ENCODE results near the gene RXRA.

DNA sequence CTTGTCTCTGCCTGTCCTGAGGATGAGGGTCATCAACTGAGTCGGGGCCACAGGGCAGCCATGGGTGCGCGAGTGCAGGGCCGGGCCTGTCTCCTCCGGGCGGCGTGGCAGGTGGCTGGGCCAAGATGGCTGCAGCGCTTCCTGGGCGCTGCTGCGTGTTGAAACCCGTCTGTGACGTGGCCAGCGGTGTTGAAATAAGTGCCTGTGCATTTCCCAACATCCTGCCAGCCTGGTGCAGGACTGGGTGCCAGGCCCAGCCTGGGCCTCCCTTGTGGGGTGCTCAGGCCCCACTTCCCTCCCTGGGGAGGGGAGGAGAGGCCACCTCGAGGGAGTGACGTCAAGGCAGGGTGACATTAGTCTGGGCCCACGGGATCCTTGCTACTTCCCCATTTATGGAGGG lies 45.5 kb downstream of the RXRA start:
- TF ChIP-seq REPIN1 (tag by site-specific recombination; IDR thresholded peaks at IDR 0.05; ENCODE audit: low read depth): no peak
- TF ChIP-seq, protein P1, sequence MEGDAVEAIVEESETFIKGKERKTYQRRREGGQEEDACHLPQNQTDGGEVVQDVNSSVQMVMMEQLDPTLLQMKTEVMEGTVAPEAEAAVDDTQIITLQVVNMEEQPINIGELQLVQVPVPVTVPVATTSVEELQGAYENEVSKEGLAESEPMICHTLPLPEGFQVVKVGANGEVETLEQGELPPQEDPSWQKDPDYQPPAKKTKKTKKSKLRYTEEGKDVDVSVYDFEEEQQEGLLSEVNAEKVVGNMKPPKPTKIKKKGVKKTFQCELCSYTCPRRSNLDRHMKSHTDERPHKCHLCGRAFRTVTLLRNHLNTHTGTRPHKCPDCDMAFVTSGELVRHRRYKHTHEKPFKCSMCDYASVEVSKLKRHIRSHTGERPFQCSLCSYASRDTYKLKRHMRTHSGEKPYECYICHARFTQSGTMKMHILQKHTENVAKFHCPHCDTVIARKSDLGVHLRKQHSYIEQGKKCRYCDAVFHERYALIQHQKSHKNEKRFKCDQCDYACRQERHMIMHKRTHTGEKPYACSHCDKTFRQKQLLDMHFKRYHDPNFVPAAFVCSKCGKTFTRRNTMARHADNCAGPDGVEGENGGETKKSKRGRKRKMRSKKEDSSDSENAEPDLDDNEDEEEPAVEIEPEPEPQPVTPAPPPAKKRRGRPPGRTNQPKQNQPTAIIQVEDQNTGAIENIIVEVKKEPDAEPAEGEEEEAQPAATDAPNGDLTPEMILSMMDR (tag by site-specific recombination; IDR thresholded peaks at IDR 0.05): no peak
- TF ChIP-seq ZNF626 (tag by site-specific recombination; IDR thresholded peaks at IDR 0.05): no peak
- TF ChIP-seq ZNF785 (tag by site-specific recombination; IDR thresholded peaks at IDR 0.05): no peak
- no peak for TF ChIP-seq SETDB1 (IDR thresholded peaks at IDR 0.05; ENCODE audit: insufficient read length, low read length)
- no peak for TF ChIP-seq ZEB2 (tag by site-specific recombination; IDR thresholded peaks at IDR 0.05)
- TF ChIP-seq ZNF184 (tag by site-specific recombination; IDR thresholded peaks at IDR 0.05): no peak
- TF ChIP-seq MYNN (tag by site-specific recombination; IDR thresholded peaks at IDR 0.05; ENCODE audit: borderline replicate concordance): no peak
- no peak for TF ChIP-seq ZNF600 (tag by site-specific recombination; IDR thresholded peaks at IDR 0.05)
- no peak for TF ChIP-seq ZNF274 (IDR thresholded peaks at IDR 0.05; ENCODE audit: low read length)
- TF ChIP-seq ZNF274 (tag by site-specific recombination; IDR thresholded peaks at IDR 0.05; ENCODE audit: borderline replicate concordance): no peak

Data from HEK293 (cell line).